ENCODE data around the gene MAD1L1.

Gene MAD1L1

DNA sequence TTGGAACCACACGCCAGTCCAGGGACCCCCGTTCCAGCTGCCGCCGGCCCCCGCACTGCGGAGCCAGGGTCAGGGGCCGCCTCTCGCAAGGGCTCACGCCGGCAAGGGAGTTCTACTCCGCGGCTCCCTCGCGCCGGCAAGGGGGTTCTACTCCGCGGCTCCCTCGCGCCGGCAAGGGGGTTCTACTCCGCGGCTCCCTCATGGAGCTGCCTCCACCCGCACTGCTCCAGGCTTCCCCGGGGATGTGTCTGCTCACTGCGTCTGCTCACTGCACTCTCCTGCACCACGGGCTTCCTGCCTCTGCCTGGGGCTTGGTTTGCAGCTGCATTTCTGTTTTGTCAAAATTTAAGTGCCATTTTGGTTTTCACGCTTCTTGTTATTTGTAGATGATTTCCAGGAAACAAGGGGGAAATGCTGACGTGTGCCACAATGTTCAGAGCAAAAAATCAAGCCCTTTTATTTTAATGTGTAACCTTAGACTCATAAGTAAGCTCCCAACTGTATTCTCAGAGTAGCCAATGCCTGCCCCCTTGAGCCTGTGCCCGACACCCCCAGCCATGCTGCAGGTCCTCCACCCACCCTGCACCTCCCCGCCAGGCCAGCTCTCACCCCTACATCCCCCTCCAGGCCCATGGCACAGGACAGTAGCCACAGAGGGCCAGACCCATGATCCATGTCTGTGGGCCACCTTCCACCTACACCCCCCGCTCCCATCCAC is 246.2 kb downstream of the MAD1L1 start:
- ATAC-seq, result no peak

DNA sequence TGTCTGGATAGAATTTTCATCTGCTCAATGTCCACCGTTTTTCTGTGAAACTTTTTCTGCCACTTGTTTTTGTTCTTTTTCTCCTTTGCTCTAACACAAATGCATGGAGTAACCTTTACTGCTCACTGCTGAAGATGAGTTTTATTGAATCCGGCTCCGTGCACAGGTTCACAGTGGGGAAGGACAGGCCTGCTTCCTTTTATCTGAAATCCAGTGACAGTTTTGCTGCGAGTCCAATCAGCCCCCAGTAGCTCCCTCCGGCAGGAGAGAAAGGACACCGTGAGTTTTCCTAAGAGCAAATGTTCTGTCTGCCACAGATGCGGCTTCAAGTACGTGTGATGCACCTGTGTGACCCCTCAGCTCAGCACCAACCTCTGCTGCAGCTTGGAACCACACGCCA is 246.8 kb downstream of the MAD1L1 start:
- TF ChIP-seq, protein P1, sequence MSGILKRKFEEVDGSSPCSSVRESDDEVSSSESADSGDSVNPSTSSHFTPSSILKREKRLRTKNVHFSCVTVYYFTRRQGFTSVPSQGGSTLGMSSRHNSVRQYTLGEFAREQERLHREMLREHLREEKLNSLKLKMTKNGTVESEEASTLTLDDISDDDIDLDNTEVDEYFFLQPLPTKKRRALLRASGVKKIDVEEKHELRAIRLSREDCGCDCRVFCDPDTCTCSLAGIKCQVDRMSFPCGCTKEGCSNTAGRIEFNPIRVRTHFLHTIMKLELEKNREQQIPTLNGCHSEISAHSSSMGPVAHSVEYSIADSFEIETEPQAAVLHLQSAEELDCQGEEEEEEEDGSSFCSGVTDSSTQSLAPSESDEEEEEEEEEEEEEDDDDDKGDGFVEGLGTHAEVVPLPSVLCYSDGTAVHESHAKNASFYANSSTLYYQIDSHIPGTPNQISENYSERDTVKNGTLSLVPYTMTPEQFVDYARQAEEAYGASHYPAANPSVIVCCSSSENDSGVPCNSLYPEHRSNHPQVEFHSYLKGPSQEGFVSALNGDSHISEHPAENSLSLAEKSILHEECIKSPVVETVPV (CRISPR knock-in tag; IDR thresholded peaks at IDR 0.05), result no peak
- TF ChIP-seq OSR1 (CRISPR knock-in tag; IDR thresholded peaks at IDR 0.05) (no peak), ISL1 (CRISPR knock-in tag; IDR thresholded peaks at IDR 0.05) (no peak), CSDC2 (CRISPR knock-in tag; IDR thresholded peaks at IDR 0.05) (no peak), ZFP30 (CRISPR knock-in tag; IDR thresholded peaks at IDR 0.05) (no peak), ZNF70 (CRISPR knock-in tag; IDR thresholded peaks at IDR 0.05) (no peak), ZNF565 (CRISPR knock-in tag; conservative IDR thresholded peaks at IDR 0.05; ENCODE audit: low read depth) (no peak), SNAI2 (CRISPR knock-in tag; IDR thresholded peaks at IDR 0.05) (no peak), BACH2 (CRISPR knock-in tag; IDR thresholded peaks at IDR 0.05; ENCODE audit: borderline replicate concordance) (no peak), ZNF8 (CRISPR knock-in tag; IDR thresholded peaks at IDR 0.05) (no peak), ZC3H10 (CRISPR knock-in tag; IDR thresholded peaks at IDR 0.05) (no peak), ESRRG (CRISPR knock-in tag; IDR thresholded peaks at IDR 0.05) (no peak), PPARA (CRISPR knock-in tag; IDR thresholded peaks at IDR 0.05; ENCODE audit: borderline replicate concordance) (no peak), TOX (CRISPR knock-in tag; IDR thresholded peaks at IDR 0.05; ENCODE audit: borderline replicate concordance) (no peak), GLIS3 (CRISPR knock-in tag; IDR thresholded peaks at IDR 0.05) (no peak)
- TF ChIP-seq, protein P2, sequence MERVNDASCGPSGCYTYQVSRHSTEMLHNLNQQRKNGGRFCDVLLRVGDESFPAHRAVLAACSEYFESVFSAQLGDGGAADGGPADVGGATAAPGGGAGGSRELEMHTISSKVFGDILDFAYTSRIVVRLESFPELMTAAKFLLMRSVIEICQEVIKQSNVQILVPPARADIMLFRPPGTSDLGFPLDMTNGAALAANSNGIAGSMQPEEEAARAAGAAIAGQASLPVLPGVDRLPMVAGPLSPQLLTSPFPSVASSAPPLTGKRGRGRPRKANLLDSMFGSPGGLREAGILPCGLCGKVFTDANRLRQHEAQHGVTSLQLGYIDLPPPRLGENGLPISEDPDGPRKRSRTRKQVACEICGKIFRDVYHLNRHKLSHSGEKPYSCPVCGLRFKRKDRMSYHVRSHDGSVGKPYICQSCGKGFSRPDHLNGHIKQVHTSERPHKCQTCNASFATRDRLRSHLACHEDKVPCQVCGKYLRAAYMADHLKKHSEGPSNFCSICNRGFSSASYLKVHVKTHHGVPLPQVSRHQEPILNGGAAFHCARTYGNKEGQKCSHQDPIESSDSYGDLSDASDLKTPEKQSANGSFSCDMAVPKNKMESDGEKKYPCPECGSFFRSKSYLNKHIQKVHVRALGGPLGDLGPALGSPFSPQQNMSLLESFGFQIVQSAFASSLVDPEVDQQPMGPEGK (CRISPR knock-in tag; IDR thresholded peaks at IDR 0.05; ENCODE audit: borderline replicate concordance), result no peak
- TF ChIP-seq, protein P3, sequence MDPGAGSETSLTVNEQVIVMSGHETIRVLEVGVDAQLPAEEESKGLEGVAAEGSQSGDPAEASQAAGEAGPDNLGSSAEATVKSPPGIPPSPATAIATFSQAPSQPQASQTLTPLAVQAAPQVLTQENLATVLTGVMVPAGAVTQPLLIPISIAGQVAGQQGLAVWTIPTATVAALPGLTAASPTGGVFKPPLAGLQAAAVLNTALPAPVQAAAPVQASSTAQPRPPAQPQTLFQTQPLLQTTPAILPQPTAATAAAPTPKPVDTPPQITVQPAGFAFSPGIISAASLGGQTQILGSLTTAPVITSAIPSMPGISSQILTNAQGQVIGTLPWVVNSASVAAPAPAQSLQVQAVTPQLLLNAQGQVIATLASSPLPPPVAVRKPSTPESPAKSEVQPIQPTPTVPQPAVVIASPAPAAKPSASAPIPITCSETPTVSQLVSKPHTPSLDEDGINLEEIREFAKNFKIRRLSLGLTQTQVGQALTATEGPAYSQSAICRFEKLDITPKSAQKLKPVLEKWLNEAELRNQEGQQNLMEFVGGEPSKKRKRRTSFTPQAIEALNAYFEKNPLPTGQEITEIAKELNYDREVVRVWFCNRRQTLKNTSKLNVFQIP (CRISPR knock-in tag; IDR thresholded peaks at IDR 0.05; ENCODE audit: borderline replicate concordance, low read depth), result no peak
- no peak for ATAC-seq

More for the DNA sequence above, 246.2 kb downstream of the MAD1L1 start:
- TF ChIP-seq ZNF8 (CRISPR knock-in tag; IDR thresholded peaks at IDR 0.05), result no peak
- TF ChIP-seq BACH2 (CRISPR knock-in tag; IDR thresholded peaks at IDR 0.05; ENCODE audit: borderline replicate concordance), result no peak
- no peak for TF ChIP-seq RARB (CRISPR knock-in tag; IDR thresholded peaks at IDR 0.05)
- TF ChIP-seq ZNF70 (CRISPR knock-in tag; IDR thresholded peaks at IDR 0.05), result no peak
- TF ChIP-seq TCF4 (CRISPR knock-in tag; IDR thresholded peaks at IDR 0.05; ENCODE audit: borderline replicate concordance), result no peak
- TF ChIP-seq, protein P1 (CRISPR knock-in tag; IDR thresholded peaks at IDR 0.05), result no peak
- no peak for TF ChIP-seq GLIS3 (CRISPR knock-in tag; IDR thresholded peaks at IDR 0.05)
- no peak for TF ChIP-seq ESRRG (CRISPR knock-in tag; IDR thresholded peaks at IDR 0.05)
- TF ChIP-seq TOX (CRISPR knock-in tag; IDR thresholded peaks at IDR 0.05; ENCODE audit: borderline replicate concordance), result no peak
- TF ChIP-seq ZFP30 (CRISPR knock-in tag; IDR thresholded peaks at IDR 0.05), result no peak
- TF ChIP-seq, protein P3 (CRISPR knock-in tag; IDR thresholded peaks at IDR 0.05; ENCODE audit: borderline replicate concordance, low read depth), result no peak
- no peak for TF ChIP-seq OSR1 (CRISPR knock-in tag; IDR thresholded peaks at IDR 0.05)

DNA sequence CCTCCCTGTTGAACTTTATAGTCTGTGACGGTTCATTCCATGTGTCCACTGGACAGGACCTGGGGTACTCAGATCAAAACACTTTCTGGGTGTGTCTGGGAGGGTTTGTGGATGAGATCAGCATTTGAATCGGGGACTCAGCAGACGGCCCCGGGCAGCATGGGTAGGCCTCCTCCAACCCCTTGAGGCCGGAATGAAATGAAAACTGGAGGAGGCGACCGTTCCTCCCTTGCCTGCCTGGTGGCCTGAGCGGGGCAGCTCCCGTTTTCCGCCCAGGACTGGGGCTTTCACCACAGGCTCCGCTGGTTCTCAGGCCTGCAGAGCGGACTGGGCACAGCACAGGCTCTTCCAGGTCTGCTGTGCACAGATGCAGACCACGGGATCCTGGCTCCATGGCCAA is 247.7 kb downstream of the MAD1L1 start:
- no peak for ATAC-seq

More for the DNA sequence above, 247.7 kb downstream of the MAD1L1 start:
- TF ChIP-seq PPARA (CRISPR knock-in tag; IDR thresholded peaks at IDR 0.05; ENCODE audit: borderline replicate concordance) (no peak), ZNF70 (CRISPR knock-in tag; IDR thresholded peaks at IDR 0.05) (no peak), ZFP30 (CRISPR knock-in tag; IDR thresholded peaks at IDR 0.05) (no peak), TCF4 (CRISPR knock-in tag; IDR thresholded peaks at IDR 0.05; ENCODE audit: borderline replicate concordance) (no peak), ZNF8 (CRISPR knock-in tag; IDR thresholded peaks at IDR 0.05) (no peak), SNAI2 (CRISPR knock-in tag; IDR thresholded peaks at IDR 0.05) (no peak)
- TF ChIP-seq, protein P2 (CRISPR knock-in tag; IDR thresholded peaks at IDR 0.05; ENCODE audit: borderline replicate concordance), result no peak
- TF ChIP-seq, protein P4, sequence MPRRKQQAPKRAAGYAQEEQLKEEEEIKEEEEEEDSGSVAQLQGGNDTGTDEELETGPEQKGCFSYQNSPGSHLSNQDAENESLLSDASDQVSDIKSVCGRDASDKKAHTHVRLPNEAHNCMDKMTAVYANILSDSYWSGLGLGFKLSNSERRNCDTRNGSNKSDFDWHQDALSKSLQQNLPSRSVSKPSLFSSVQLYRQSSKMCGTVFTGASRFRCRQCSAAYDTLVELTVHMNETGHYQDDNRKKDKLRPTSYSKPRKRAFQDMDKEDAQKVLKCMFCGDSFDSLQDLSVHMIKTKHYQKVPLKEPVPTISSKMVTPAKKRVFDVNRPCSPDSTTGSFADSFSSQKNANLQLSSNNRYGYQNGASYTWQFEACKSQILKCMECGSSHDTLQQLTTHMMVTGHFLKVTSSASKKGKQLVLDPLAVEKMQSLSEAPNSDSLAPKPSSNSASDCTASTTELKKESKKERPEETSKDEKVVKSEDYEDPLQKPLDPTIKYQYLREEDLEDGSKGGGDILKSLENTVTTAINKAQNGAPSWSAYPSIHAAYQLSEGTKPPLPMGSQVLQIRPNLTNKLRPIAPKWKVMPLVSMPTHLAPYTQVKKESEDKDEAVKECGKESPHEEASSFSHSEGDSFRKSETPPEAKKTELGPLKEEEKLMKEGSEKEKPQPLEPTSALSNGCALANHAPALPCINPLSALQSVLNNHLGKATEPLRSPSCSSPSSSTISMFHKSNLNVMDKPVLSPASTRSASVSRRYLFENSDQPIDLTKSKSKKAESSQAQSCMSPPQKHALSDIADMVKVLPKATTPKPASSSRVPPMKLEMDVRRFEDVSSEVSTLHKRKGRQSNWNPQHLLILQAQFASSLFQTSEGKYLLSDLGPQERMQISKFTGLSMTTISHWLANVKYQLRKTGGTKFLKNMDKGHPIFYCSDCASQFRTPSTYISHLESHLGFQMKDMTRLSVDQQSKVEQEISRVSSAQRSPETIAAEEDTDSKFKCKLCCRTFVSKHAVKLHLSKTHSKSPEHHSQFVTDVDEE (CRISPR knock-in tag; IDR thresholded peaks at IDR 0.05), result no peak
- TF ChIP-seq, protein P3 (CRISPR knock-in tag; IDR thresholded peaks at IDR 0.05; ENCODE audit: borderline replicate concordance, low read depth), result no peak

All from SK-N-SH treated with all-trans-retinoic acid at 6 μM for 48 hours (cell line).